OCI-LY3 (cell line): ENCODE measurements around the gene RPL37.
"Not testable (repeated sequence)": the region's sequence is repeated elsewhere in the genome, so short reads cannot be mapped to it uniquely, and the experiment has no call there.

Source experiments
- EZH2phosphoT487 ChIP-seq: fragments of 200-600 bp; shearing (Covaris generic); IDR thresholded peaks from 2 replicates; pipeline ENCODE4 v1.6.1; 2018; ENCODE audit warnings: antibody characterized with exemption, mixed run types, low read depth
- TF ChIP-seq, protein P1 (sequence below): fragments of 200-600, 300-600 bp; sonication (generic); IDR thresholded peaks from 2 replicates; pipeline ENCODE4 v1.5.1; 2014; ENCODE audit warnings: antibody characterized with exemption, low read length, low read depth

DNA sequence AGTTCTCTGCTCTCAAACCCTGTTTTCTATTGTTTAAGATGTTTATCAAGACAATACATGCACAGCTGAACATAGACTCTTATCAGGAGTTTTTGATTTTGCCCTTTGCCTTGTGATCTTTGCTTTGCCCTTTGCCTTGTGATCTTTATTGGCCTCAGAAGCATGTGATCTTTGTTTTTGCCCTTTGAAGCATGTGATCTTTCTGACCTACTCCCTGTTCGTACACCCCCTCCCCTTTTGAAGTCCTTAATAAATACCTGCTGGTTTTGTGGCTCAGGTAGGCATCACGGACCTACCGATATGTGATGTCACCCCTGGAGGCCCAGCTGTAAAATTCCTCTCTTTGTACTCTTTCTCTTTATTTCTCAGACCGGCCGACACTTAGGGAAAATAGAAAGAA, 30.0 kb upstream of the RPL37 start:
- TF ChIP-seq, protein P1, sequence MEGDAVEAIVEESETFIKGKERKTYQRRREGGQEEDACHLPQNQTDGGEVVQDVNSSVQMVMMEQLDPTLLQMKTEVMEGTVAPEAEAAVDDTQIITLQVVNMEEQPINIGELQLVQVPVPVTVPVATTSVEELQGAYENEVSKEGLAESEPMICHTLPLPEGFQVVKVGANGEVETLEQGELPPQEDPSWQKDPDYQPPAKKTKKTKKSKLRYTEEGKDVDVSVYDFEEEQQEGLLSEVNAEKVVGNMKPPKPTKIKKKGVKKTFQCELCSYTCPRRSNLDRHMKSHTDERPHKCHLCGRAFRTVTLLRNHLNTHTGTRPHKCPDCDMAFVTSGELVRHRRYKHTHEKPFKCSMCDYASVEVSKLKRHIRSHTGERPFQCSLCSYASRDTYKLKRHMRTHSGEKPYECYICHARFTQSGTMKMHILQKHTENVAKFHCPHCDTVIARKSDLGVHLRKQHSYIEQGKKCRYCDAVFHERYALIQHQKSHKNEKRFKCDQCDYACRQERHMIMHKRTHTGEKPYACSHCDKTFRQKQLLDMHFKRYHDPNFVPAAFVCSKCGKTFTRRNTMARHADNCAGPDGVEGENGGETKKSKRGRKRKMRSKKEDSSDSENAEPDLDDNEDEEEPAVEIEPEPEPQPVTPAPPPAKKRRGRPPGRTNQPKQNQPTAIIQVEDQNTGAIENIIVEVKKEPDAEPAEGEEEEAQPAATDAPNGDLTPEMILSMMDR, result not testable (repeated sequence)
- not testable (repeated sequence) for TF ChIP-seq EZH2phosphoT487
